ENCODE measurements around the gene IFI35.
"Not testable (repeated sequence)": the region's sequence is repeated elsewhere in the genome, so short reads cannot be mapped to it uniquely, and the experiment has no call there.

Gene IFI35

DNA sequence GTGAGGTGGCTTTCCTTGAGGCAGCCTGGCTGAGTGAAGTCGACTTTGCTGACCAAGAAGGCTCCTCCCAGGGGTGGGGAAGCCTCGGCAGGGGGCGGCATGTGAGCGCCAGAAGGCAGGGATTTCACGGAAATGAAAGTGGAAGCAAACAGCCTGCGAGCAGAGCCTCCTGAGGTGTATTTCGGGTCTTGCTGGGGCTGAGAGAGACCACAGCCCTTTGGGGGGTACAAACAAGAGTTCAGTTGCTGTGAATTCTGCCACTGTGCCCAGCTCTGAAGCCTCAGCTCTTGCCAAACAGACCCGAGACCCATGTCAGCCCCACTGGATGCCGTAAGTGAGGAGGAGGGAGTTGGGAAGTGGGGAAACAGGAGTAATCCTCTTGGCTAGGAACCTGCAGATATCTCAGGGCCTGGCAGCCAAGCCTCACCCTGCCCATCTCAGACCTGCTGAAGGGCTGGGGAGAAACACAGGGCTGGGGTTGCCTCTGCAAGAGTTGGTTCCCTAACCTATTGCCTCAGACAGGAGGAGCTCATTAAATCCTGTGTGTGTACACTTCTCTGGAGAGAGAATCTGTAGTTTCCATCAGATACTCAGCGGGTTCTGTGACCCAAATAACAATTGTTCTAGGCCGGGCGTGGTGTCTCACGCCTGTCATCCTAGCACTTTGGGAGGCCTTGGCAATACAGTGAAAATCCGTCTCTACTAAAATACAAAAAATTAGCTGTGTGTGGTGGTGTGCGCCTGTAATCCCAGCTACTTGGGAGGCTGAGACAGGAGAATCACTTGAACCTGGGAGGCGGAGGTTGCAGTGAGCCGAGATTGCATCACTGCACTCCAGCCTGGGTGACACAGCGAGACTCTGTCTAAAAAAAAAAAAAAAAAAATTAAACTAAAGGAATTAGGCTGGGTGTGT is at the start of gene IFI35:
Gene IFI35 (plus strand): TSS at position 146 of the 913 bp plus-strand sequence. CDS start 164 bp downstream, at position 310.
- no peak for DNase-seq

DNA sequence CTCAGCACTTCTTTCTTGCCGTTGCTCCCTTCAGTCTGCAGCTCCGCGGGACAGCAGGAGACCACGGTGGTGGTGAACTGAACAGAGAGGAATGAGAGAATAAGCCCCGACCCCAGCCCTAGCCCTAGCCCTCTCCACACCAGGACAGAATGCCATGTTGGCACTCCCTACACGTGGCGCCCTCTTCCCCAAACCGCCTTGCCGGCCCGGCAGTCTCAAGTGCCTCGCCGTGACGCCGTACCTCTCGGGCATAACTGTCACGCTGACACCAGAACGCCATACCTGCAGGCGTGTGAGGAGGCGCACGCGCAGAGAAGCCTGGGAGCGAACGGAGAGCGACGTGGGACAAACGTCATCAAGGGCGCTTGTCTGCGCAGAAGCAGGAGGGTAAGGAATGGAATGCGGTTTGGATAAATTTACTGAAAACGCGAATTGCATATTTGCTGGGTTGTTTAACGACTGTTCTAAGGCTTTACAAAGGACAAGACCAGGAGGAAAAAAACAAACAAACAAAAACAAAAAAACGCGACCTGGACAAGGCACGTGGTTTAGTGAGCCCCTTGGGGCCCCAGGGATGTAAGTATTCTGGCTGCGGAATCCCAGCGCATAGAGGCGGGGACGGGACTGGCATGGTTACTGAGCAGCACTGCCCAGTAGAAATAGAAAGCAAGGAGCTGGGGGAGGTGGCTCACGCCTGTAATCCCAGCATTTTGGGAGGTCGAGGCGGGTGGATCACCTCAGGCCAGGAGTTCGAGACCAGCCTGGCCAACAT is 42.2 kb upstream of the IFI35 start, which contains the start of gene AARSD1:
Gene AARSD1 (minus strand): TSS at position 294 of the 772 bp plus-strand sequence. CDS start 14 bp downstream, at position 280.
- DNase-seq, result peak; percentile 78 to 90

DNA sequence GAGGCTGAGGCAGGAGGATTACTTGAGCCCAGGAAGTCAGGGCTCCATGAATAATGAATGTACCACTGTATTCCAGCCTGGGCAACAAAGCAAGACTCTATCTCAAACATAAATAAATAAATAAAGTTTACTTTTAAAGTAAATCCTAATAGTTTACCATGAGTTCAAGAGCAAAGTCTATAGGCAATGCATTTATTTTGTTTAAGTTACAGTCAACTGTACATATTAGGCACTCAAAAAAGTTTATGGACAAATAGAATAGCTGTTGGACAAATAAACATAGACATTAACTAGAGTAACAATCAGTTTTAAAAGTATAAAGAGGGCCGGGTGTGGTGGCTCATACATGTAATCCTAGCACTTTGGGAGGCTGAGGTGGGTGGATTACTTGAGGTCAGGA is 38.7 kb upstream of the IFI35 start:
- DNase-seq, result no peak

DNA sequence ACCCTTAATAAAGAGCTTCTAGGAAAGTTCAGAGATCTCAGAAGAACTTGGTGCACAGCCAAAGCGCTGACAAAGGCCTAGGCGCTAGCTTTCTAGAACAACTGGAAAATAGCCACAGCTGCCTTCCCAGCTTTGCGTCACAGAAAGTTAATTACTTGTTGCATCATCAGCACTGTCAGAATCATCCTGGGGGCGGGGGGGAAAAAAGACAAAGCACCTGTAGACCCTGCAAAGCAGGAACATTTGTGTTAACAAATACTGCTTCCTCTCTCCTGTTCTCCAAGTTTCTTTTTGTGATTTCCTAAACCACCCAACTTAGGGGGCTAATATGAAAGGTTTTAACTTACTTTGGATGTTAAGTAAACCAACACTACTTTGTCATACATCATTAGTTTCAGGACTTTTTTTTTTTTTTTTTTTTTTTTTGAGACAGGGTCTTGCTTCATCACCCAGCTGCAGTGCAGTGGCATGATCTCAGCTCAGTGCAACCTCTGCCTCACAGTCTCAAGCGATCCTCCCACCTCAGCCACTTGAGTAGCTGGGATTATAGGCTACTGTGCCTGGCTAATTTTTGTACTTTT is 37.5 kb upstream of the IFI35 start:
- DNase-seq, result no peak

DNA sequence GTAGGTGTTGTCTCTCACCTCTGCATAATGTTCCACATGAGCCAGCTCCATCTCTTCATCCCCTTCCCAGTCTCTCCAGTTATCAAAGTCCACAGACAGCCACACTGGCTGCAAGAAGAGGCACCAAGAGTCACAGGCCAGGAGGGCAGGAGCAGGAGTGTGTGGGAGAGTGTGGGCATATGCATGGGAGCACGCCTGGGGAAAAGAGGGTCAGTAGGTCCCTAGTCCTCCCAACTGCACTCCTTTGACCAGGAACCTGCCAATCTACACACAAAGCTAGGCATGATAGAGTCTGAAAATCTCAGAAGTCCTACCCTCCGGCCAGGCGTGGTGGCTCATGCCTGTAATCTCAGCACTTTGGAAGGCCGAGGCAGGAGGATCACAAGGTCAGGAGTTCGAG is 35.0 kb upstream of the IFI35 start:
- DNase-seq, result no peak

DNA sequence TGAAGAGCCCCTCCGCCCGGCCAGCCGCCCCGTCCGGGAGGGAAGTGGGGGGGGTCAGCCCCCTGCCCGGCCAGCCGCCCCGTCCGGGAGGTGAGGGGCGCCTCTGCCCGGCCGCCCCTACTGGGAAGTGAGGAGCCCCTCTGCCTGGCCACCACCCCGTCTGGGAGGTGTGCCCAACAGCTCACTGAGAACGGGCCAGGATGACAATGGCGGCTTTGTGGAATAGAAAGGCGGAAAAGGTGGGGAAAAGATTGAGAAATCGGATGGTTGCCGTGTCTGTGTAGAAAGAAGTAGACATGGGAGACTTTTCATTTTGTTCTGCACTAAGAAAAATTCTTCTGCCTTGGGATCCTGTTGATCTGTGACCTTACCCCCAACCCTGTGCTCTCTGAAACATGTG is 33.3 kb upstream of the IFI35 start:
- DNase-seq, result not testable (repeated sequence)

DNA sequence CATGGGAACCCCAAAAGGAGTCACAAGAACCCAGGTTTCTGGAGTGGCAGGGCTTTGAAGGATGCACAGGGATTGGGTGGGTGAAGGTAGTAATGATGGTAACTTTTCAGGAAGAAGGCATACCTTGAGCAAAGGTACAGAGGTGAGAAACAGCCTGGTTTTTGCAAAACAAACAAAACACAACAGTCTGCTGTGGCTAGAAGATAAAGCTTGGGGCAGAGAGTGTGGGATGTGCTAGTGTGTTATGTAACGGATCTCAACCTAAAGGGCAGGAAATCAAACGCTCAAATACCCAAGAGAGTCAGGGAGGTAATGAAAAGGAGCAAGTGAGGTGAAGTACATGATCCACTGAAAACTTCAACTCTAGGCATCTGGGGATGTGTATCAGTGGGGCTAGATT is 31.3 kb upstream of the IFI35 start:
- no peak for DNase-seq

DNA sequence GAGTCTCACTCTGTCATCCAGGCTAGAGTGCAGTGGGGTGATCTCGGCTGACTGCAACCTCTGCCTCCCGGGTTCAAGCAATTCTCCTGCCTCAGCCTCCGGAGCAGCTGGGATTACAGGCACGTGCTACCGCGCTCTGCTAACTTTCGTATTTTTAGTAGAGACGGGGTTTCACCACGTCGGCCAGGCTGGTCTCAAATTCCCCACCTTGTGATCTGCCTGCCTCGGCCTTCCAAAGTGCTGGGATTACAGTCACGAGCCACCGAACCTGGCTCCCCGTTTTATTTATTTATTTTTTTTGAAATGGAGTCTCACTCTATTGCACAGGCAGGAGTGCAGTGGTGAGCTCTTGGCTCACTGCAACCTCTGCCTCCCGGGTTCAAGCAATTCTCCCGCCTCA is 30.9 kb upstream of the IFI35 start:
- DNase-seq, result not testable (repeated sequence)

DNA sequence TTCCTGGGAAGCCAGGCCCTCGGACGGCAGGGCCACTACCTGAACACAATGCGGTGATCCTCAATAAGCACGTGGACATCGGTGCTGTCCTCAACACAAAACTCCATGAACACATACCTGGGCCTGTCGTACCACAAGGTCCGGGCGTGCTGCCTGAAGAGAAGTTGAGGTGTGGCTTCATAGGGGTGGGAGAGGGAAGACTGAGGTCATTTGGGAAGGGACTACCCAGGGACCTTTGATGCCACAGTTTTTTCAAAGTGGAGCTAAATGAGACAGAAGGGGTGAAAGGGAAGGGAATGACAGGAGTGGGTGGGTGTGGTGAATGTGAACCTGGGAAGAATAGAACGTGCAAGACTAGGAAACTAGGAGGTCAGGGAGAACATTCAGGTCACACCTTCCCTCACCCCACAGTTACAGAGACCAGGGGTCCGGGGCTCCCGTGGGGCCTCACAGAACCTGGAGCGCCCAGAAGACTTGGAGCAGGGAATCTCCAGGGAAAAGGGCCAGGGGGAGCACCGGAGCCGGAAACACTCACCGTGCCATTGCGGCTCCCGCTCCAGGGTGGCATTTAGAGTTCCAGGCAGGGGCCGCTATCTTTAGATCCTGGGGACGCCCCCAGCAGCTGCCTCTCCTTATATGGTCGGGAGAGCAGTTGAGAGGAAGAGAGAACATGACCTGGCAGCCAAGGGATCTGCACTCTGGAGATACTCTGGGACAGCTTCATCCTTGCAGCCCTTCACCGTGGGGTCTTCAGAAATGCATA is 26.9 kb upstream of the IFI35 start, which contains the start of gene PTGES3L:
Gene PTGES3L (minus strand): TSS at position 570 of the 763 bp plus-strand sequence. CDS start 27 bp downstream, at position 543.
- peak in 1 of 2 experiments; percentile 35 for DNase-seq

DNA sequence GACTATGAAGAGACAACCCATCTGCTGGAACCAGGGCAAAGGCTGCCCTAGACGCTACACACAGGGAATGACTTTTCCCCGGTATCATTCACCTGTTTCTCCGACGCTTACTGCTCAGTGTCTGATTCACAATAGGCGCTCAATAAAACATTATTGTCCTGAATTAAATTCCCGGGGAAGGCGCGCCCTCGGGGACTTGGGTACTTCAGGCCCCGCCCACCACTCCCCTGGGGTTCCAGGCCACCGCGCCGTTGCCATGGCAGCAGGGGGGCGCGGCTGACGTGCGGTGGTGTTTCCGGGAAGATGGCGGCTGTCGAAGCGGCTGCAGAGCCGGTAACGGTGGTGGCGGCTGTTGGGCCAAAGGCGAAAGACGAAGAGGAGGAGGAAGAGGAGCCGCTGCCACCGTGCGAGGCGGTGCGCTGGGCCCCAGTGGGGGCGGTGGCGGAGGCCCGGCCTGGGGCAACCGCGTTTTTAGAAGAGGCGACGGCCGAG is 26.3 kb upstream of the IFI35 start, which contains the start of gene RUNDC1:
Gene RUNDC1 (plus strand): TSS at position 292 of the 492 bp plus-strand sequence. CDS start 12 bp downstream, at position 304.
- DNase-seq, result peak; percentile 71 to 86

DNA sequence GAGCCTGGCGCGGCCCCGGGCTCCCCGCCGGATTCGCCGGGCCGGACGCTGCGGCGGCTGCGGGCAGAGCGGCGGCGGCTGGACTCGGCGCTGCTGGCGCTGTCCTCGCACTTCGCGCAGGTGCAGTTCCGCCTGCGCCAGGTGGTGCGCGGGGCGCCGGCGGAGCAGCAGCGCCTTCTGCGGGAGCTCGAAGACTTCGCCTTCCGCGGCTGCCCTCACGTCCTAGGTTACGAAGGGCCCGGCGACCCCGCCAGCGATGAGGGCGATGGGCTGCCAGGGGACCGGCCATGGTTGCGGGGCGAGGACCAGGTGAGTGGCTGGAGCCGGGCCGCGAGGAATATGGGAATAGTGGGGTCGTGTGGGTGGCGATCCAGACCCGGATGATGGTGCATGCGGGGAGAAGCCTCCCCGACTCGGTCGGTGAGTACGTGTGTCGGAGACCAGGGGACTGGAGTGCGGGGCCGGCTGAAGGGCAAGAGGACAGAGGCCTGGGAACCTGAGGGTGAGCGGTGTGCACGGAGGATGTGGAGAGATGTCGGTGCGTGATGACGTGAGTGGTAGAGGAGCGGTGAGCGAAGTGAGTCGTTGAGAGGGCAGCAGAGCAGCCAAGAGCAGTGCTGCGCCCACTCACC is 25.7 kb upstream of the IFI35 start:
- DNase-seq, result no peak

DNA sequence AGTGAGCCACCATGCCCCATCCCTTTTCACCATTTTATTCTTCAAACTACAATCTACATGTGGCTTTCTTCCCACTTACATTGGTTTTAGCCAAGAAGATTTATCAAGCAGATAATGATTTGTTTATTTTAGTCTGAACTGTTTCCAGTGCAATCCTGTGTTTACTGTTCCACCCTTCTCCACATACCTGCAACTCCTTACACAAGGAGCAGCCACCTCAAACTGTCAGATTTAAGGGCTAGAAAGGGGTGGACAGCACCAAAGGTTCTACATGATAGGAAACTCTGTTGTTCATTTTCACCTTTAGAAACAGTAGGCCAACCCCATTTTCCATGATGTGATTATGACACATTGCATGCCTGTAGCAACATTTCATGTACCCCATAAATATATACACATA is 24.3 kb upstream of the IFI35 start:
- no peak for DNase-seq

DNA sequence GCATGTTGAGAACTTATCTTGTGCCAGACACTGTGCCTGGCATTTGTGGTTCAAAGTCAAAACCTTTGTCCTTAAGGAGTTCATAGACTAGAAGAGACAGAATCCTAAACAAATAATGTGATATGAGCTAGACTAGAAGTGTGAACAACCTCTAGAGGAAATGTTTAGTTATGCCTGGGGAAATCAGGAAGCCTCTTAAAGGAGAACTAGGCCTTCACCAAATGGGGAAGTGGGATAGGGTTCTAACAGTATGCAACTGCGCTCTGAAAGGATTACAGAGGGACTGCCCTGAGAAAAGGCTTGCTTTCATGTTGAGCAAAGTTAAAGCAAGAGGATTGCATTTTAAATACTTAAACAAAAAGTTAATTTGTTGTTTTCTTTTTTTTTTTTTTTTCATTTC is 21.4 kb upstream of the IFI35 start:
- DNase-seq, result no peak

DNA sequence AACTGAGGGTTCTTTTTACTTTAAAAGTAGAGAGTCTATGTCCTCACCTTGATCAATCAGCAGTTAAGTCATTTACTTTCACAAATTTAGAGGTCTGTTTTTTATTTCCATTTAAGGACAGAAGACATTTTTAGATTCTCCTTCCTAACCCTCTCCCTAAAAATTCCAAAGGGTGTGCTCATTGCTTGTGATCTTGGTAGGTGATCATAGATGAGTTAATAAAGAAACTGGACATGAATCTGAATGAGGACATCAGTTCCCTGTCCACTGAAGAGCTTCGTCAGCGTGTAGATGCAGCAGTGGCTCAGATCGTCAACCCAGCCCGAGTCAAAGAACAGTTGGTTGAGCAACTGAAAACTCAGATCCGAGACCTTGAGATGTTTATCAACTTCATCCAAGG is 17.4 kb upstream of the IFI35 start:
- DNase-seq, result no peak

DNA sequence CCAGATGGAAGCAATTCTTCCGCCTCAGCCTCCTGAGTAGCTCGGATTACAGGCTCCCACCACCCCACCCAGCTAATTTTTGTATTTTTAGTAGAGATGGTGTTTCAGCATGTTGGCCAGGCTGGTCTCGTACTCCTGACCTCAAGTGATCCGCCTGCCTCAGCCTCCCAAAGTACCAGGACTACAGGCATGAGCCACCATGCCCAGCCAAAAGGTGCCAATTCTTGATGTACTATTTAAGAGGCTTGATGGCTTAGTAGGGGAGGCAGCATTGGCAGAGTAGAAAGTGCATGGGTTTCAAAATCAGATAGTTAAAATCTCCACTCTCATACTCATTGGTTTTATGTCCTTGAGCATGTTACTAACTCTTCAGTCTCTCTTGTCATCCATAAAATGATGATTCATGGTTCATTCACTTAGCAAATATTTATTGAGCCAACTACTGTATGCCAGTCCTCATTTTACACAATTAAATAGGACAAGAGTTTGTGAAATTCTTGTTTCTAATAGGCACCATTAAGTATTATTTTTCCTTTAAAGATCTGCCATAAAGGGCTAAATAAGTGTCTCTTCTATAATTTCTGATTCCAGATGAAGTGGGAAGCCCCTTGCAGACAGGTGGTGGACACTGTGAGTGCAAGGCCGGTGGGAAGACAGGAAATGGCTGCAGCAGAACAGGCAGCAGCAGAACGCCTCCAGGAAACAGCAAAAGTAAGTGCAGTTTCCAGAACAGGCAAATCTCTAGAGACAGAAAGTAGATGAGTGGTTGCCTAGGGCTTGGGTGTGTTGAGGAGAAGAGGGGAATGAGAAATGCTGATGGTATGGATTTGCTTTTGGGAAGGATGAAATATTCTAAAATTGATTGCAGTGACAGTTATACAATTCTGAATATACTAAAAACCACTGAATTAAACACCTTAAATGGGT is 16.6 kb upstream of the IFI35 start:
- no peak for DNase-seq

DNA sequence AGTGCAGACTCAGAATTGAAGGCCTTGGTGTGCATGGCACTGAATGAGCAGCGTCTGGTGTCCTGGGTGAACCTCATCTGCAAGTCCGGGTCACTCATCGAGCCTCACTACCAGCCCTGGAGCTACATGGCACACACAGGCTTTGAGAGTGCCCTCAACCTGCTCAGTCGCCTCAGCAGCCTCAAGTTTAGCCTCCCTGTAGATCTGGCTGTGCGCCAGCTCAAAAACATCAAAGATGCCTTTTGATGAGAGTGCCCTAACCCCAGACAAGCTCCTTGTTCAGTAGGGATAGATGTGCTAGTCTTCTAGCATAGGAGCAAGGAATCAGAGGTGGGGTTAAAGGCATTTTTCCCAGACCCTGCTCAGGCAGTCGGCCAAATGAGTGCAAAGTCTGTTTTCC is 15.1 kb upstream of the IFI35 start:
- DNase-seq, result no peak

DNA sequence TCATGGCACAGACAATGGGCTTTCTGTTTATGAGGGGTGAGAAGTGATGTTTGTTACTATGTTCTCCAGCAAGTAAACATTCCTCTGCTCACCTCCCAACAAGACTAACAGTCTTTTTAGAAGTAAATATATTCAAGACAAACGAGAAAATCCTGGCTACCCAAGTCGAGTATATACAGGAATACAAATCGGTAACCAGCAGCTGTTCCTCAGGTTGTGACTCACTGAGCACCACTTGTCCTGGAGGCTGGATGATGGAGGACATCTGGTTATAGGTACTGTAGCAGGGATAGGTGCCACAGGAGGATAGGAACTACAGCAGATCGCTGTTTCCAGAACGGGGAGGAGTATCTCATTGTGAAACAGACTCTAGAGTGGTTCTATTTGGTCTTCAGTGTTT is 13.7 kb upstream of the IFI35 start:
- DNase-seq, result no peak

DNA sequence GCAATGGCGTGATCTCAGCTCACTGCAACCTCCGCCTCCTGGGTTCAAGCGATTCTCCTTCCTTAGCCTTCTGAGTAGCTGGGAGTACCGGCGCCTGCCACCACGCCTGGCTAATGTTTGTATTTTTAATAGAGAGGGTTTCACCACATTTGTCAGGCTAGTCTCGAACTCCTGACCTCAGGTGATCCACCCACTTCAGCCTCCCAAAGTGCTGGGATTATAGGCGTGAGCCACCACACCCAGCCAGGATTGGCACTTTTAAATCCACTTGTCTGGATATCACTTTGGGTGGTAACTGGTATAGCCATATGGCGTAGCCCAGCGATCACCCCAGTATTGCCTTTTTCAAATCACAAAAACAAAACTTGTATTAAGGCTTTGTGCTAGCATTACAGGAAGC is 12.7 kb upstream of the IFI35 start:
- not testable (repeated sequence) for DNase-seq

DNA sequence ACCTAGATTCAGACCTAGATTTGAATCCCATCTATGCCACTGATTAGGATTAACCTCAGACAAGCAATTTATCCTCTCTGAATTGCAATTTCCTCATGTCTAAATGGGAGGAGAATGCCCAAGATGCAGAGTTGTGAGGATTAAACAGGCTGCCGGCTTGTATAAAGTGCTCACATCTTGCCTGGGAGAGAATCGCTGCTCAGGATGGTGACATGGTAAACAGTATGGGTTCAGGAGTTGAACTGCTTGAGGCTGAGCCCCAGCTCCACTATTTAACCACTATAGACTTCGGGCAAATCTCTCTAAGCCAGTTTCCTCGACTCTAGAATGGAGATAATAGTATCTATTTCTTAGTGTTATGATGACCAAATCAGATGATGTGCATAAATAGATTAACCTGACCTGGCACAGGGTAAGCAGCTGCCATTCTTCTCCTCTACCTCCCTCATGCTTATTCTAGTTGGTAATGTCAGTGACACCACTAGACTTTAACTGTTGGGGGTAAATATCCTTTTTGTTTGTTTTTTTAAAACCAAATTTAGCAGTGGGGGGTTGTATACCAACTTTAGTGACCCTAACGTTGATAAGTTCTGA is 9.1 kb upstream of the IFI35 start:
- DNase-seq, result no peak
